ENCODE results near the gene TM9SF4.

DNA sequence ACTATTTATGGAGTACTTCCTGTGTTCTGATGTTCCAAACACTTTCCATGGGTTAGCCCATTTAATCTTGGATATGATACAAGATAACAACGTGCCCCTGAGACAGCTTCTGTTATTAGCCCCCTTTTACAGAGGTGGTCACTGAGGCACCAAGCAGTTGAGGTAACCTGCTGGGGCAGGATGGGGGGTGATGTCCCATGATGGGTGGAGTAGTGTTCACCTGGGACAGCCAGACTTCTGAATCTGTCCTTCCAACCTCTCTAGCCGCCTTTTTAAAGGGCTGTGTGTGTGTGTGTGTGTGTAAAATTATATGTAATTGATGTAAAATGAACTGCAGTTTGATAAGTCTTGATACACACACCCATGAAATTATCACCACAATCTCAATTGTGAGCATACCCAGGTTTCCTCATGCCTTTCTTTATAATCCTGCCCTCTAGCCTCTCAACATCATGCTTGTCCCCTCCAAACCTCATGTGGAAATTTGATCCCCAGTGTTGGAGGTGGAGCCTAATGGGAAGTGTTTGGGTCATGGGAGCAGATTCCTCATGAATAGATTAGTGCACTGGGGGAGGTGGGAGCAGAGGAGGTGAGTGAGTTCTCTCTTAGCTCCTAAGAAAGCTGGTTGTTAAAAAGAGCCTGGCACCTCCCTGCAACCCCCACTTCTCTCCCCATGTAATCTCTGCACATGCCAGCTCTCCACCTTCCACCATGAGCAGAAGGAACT lies 58.8 kb downstream of the TM9SF4 start:
- TF ChIP-seq POLR2A (IDR thresholded peaks at IDR 0.05): no peak
- no peak for TF ChIP-seq CTCF (IDR thresholded peaks at IDR 0.05 in 4 of 5, conservative IDR thresholded peaks at IDR 0.05 in 1 of 5)
